GM18507 (cell line): Measurements from ENCODE around the gene FBXL7.

Source experiments
- DNase-seq: peaks from one replicate; pipeline ENCODE4 v3.0.0; 2011; ENCODE audit warnings: low read depth; ENCODE audit not compliant: insufficient read length; ENCODE audit errors: extremely low spot score
- FAIRE-seq: peaks from 2 replicates; lab custom pipeline; 2011; peaks lifted over from hg19 to GRCh38; lab: Jason Lieb, UNC

Gene FBXL7

DNA sequence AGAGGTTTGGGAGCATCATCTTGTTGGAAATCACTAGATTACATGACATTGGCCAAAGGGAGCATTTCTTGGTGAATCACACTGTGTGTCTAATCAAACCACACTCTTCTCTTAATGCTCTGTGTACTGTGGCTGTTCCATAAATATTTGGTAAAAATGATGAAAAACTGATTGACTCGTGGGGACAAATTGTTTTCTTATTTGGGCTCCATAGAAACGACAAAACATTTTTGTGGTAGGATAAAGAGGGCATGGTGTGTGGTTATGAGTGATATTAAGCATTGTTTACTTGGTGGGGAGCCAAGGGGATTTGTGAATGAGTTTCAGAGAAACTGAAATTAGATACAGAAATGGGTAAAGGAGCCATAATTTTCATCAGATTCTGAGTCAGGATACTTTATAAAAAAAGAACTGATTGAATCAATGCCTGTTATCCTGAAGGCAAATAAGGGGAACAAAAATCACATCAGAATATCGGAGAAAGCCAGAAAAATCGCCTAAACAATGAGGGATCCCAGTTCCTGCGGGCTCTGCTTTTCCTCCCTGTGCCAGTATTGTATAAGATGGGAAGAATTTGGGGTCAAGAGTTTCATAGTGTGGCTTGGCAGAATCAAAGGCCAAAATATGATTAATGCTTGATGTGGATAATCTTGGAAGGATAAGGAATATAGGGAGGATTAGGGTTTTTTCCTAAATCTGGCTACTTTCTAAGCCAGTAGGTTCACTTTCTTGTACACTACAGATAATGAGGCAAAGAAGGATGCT is 33.3 kb downstream of the FBXL7 start:
- FAIRE-seq (no peak), DNase-seq (no peak)

DNA sequence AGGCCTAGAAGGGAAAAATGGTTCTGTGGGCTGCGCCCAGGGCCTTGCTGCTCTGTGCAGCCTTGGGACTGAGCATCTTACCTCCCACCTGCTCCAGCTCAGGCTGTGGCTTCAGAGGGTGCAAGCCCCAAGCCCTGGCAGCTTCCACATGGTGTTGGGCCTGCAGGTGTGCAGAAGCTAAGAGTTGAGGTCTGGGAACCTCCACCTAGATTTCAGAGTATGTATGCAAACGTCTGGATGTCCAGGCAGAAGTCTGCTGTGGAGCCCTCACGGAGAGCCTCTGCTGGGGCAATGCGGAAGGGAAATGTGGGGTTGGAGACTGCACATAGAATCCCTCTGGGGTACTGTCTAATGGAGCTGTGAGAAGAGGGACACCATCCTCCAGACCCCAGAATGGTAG is 36.0 kb downstream of the FBXL7 start:
- no peak for DNase-seq
- no peak for FAIRE-seq

DNA sequence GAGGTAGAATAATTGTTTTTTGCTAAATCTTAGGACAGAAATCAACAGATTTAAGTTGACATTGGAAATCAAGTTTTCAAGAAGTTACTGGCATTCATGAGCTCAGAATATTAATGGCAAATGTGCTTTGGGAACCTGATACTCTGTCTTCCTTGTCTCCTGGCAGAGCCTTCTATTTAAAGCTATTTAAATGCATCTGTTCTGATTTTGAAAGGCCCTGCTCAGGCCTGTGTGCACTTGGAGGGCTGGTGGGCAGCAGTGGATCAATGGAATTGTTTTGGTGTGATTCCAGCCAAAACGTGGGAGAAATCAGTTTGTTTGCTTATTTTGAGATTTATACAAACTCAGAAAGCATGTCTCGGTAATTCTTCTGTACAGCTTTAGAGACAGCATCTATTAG is 38.5 kb downstream of the FBXL7 start:
- DNase-seq (no peak), FAIRE-seq (no peak)

DNA sequence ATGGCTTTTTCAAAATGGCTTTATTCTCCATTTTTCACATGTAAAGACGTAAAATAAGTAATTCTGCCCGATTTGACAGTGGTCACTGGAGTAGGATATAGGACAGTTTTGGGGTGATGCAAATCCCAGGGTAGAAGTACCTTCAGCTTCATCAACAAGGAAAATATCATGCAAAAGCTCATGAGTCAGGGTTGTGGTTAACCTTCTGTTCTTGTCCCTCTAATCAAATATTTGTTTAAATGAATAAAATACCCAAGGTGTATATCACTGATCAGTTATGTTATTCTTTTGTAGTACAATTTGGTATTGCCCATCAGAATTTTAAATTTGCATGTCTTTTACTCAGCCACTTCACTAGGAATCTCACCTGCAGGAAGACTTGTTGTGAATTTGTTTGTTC is 40.0 kb downstream of the FBXL7 start:
- FAIRE-seq (no peak), DNase-seq (no peak)

DNA sequence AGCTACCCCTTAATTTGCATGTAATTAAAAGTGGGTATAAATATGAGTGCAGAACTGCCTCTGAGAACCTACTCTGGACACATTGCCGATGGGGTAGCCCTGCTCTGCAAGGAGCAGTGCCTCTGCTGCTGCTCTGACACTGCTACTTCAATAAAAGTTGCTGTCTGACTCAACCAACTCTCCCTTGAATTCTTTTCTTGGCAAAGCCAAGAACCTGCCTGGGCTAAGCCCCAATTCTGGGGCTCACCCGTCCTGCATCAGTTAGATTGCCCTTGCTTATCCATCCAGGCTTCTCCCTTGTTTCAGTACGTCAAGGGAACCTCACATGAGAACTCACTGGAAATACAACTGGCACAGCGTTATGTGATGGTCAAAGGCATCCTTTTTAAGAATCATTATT is 44.1 kb downstream of the FBXL7 start:
- DNase-seq = no peak
- no peak for FAIRE-seq

DNA sequence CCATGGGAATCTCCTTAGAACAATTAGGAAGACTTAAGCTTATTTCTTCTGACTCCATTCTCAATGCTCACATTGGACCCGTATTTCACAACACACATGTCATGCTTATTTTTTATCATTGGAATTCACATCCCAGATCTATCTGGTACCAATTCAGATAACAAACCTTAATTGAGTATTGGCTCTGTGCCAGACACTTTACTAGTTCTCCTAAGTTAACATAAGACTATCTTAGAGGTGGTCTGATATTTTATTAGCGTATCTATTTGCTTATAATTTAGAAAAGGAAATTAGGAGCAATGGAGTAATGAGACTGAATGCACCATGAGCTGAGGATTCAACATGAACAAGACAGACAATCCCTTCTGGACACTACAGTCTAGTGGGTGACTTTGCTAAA is 45.1 kb downstream of the FBXL7 start:
- DNase-seq (no peak), FAIRE-seq (no peak)

DNA sequence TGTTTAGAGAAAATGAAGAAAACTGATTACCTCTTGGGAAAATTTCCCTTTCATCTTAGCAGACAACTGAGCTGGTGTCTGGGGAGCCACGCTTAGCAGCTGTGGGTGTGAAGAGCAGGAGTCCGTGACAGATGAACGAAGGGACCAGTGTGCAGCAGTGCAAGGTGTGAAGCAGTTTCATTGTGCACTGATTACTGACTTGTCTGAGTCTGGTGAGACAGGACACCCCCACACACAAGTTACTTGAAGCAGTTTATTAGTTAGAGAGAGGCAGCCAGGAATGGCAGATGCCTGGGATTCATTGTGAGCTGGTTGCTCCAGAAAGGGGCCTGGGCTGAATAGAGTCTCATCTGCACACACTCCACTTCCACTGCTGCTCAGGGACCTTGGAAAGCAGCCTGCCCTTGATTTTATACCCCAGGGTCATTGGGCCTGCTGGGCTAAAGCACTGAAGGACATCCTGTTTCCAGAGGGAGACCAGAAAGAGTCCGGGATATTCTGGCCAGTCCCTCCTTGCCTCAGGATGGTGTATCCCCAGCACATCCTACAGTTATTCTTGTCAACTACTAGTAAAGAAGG is 47.4 kb downstream of the FBXL7 start:
- FAIRE-seq = no peak
- DNase-seq = no peak

DNA sequence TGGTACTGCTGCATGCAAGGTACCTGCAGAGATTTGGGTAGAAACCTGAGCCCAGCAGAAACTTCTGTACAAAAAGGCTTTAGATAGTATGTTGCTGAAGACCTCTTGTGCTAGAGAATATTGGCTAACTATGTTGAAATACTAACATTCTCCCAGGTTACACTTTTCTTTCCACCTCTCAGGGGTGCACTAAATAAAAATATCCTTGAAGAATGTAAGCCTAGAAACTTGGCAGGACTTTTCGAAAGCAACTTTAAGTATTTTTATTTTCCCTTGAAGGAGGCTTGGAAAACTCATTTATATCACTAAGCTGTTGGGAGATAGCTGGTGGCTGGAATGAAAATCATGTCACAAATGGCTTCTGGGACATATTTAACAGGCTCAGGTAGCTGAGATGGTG is 50.0 kb downstream of the FBXL7 start:
- DNase-seq = no peak
- FAIRE-seq = no peak

DNA sequence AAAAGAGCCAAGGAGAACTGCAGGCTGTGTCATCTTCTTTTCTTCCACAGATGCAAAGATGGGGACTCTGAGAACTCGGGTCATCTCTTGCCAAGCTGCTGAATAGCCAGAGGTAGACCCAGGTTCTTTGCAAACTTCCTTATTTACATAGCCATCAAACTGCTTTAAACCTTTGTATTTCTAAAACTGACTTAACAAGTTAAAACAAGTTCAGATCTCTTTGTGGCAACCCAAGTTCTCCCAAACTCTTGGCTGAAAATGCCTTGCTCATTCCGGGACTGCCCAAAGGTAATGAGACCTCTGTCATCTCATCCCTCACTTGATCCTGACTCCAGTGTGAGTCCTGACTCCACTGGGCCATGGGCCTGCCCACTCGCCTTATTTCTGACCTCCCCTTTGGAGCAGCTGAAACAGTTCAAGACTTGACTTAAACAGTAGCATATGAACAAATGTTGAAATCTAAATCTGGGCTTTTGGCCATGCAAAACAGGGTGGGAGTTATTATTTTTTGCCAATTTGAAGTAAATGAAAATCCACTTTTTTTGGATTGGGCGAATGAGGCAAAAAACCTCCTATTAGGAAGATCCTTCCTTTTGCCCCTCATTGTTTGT is 50.6 kb downstream of the FBXL7 start:
- no peak for DNase-seq
- no peak for FAIRE-seq

DNA sequence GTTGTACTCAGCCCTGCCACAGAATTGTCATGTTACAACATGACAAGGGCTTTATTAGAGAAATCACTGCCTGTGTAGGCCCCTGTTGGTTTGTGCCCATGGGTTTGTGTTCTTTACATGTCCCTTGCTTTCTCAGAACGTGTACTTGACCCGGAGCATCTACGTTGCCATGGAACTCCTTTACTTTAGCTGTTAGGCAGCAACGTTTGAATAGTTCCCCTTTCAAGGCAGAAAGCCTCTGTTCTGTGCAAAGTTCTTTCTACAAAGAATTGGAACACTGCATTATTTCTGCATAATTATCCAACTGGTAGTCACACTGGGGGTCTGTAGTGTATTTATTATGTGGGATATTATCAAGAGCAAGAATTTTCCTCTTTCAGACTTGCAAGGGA is 51.1 kb downstream of the FBXL7 start:
- DNase-seq (no peak), FAIRE-seq (no peak)

DNA sequence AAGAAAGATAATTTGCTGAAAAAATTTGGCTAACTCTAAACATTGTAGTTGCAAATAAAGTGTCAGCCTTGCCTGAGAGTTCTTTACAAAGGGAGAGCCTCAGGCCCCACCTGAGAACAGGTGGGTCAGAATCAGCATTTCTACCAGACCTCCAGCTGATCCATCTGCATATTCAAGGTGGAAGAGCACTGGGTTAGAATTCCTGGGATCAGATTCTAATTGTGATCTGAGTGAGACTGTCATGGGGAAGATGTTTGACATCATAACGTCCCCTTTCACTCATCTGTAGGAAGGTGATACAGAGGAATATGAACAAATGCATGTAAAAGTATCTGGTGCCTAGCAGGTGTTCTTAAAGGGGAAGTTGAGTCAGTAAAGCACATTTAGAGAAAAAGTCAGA is 54.6 kb downstream of the FBXL7 start:
- FAIRE-seq (no peak), DNase-seq (no peak)

DNA sequence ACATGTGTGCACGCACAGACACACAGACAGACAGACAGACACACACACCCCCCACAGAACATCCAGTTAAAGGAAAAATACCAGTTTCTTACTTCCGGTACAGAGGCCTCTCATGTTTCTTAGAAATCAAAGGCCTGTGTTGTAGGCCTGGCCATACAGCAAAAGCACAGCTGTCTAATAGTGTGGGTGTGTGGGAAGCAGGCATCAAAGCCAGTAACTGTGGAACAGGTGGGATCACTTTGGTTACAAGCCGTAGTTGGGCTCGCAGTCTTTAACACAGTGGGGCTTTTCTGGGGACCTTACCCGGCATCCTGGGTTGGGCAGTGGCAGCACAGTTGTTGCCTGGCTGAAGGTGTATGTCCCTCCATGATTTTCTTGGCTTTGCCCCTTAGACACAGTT is 55.2 kb downstream of the FBXL7 start:
- no peak for FAIRE-seq
- DNase-seq = no peak

DNA sequence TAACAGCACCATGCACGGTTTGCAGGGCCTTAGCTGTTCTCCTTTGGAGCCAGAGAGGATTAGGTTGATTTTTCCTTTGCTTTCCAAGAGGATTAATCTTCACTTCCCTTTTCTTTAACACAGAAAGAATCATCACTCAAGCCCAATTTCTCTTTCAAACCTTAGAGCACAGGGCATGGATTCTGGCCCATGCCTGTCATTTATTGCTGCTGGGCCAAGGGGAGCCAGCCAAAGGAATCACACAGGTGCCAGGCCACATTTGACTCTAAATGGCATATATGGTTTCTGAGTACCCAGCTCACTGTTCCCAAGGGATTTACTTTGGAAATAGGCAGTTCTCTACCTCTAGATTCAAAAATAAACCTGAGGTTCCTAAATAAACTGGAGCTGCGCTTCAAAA is 58.3 kb downstream of the FBXL7 start:
- DNase-seq (no peak), FAIRE-seq (no peak)

DNA sequence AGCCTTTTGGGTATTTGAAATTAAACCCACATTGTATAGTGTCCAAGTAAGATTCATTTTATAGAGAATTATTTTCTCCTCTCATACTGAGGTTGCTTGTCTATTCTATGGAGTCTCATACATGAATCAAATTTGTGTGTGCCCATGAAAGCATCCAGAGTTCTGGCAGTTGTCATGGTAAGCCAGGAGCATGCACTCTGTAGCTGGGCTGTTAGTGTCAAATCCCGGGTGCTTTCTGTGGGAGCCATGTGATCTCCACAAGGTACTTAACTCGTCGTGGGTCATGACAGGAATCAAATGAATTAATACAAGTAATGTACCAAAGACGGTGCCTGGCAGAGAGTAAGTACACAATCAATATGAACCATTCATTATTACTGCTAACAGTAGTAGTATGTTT is 58.7 kb downstream of the FBXL7 start:
- no peak for DNase-seq
- no peak for FAIRE-seq

DNA sequence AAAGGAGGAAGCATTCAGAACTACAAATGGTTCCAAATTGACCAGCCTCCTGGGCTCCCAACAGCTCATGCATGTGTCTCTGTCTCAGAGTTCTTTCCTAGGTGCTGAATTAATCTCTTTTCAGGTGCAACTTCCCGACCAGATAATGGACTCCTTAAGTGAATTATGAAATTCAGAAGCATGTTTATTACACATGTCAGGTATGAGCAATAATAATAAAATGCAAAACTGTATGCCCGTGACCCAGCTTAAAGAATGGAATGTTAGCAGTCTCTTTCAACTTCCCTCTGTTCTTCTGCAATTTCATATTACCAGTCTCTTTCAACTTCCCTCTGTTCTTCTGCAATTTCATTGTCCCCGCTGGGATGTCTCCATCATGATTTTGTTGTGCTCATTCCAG is 60.4 kb downstream of the FBXL7 start:
- DNase-seq = no peak
- no peak for FAIRE-seq

DNA sequence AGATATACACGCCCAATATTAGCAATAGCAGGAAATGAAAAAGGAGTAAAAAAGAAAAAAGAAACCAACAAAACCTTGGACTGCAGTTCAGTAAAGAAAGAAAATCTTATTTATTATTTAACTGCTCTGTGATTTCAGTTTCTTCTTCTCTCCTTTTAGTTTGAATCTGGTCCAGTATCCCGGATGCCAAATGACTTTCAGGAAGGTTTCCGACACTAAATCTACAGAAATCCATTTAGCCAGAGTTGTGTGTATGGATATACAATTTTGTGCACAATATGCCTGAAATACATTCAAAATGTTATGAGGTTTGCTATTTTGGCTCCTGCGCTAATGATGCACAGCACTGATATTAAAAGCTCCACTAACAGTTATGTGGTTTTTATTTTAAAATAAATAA is 64.5 kb downstream of the FBXL7 start:
- no peak for FAIRE-seq

DNA sequence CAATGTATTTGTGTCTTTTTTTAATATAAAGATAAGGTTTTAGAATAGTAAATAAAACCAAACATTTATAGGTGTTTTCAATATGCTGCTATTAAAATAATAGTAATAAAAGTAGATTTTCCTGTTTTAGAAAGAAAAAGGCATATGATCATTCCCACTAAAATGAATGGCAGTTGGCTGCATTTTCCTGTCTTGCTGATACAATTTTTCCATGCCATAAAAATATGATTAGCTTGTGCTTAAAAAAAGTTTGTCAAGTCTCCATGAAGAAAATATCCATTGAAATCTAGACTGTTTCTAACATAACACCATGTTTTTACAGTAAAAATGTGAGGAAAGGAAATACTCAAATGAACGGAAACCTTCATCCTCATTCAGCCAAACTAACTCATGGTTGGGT is 65.0 kb downstream of the FBXL7 start:
- FAIRE-seq = no peak

More for the DNA sequence above, 64.5 kb downstream of the FBXL7 start:
- no peak for DNase-seq

DNA sequence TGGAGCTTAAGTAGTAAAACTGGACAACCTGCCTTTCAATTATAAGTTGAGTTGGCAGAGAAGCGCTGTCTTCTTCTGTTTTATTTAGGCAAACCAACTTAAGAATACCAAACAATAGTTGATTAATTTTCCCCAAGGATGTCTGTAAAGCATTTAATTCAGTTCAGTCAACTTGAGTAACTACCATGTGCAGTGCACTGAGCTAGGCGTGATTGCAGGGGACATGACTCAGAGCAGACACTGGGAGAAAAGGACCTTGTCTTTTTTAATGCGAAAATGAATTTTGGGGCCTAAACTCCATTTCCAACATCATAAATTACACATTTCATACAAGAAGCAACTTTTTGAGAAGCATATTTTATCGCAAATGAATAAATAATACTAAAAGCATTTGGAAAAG is 66.3 kb downstream of the FBXL7 start:
- no peak for FAIRE-seq
- DNase-seq = no peak

More for the DNA sequence above, 65.0 kb downstream of the FBXL7 start:
- no peak for DNase-seq

DNA sequence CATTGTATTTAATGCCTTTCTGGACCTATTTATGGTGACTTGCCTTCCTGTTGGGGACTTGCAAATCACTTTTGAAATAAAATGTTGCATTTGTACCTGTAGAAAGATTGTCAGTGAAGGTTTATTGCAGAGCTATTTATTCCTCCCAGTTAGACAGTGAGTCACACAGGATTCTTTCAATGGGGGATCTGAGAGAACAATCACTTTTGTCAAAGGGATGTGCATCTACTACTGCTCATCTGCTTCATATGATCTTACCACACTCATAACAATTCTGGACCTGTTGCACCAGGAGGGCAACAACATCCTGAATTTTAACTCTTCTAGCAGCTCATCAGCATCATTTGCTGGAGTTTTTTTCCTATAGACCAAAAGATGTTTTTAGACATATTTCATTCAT is 66.8 kb downstream of the FBXL7 start:
- DNase-seq = no peak
- FAIRE-seq = no peak

DNA sequence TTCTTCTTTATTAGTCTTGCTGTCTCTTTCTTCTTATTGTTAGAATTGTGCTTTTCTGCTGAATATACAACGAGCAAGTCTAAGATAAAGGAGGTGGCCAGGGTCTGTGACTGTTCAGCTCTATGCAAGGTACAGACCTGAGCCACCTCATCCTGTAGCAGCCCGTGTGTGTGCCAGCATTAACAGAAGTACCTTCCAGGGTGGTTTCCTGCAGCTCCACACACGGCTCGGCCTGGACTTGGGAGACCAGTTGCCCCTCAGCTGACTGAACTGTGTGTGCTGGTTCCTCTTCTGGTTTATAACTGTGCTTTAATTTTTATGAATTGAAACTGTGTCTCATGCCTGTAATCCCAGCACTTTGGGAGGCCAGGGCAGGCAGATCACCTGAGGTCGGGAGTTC is 70.5 kb downstream of the FBXL7 start:
- DNase-seq (no peak), FAIRE-seq (no peak)

DNA sequence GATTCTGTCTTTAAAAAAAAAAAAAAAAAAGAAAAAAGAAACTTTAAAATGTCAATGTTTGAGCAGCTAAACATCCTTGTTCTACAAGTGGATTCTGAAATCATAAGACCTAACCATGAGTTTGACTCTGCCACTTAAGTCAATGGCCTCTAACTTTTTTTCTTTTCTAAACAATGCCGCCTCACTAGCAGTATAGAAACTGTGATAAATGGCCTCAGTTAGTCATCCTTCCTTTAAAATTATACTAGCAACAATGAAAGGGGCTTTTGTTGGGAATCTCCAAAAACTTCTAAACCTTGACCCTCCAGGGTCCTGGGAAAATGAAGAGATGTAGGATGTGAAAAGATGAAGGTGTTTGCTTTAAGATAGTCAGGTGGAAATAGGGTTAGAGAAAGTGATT is 71.1 kb downstream of the FBXL7 start:
- no peak for DNase-seq
- no peak for FAIRE-seq
